Neural progenitor cell (in vitro differentiated cells): Measurements from ENCODE around the gene SCD.

ENCODE experiments used
- CTCF ChIP-seq: fragments of 200-600 bp; sonication (generic); IDR thresholded peaks from 2 replicates; pipeline ENCODE4 v1.5.1; 2017; ENCODE audit warnings: antibody characterized with exemption, mild to moderate bottlenecking
- EZH2 ChIP-seq: fragments of 200-600 bp; sonication (generic); IDR thresholded peaks from 2 replicates; pipeline ENCODE4 v1.6.1; 2017; ENCODE audit warnings: antibody characterized with exemption, mild to moderate bottlenecking, moderate library complexity
- EZH2phosphoT487 ChIP-seq: fragments of 200-600 bp; sonication (generic); IDR thresholded peaks from 2 replicates; pipeline ENCODE4 v1.6.1; 2017; ENCODE audit warnings: antibody characterized with exemption

- no peak for TF ChIP-seq CTCF
- TF ChIP-seq EZH2 = no peak
- TF ChIP-seq EZH2phosphoT487 = no peak
Measured at GRCh38 chr10:100315615-100316014, 31.4 kb upstream of the SCD start.
